GM19239 (cell line): ENCODE measurements around the gene RALGAPA2.

Source experiments
- DNase-seq: peaks from one replicate; pipeline ENCODE4 v3.0.0; 2011; ENCODE audit warnings: low spot score; ENCODE audit not compliant: insufficient read length
- FAIRE-seq: peaks from 2 replicates; lab custom pipeline; 2011; peaks lifted over from hg19 to GRCh38; lab: Jason Lieb, UNC

RALGAPA2 gene

GRCh38 chr20:20519269-20519668, 193.2 kb downstream of the RALGAPA2 start:
- FAIRE-seq (peak; percentile 14), DNase-seq (no peak)

- DNase-seq: no peak
- FAIRE-seq: peak; percentile 76
These were observed 194.2 kb downstream of the RALGAPA2 start for GRCh38 chr20:20518263-20518662.

GRCh38 chr20:20517296-20517695, 195.1 kb downstream of the RALGAPA2 start:
- FAIRE-seq (no peak), DNase-seq (no peak)

- no peak for FAIRE-seq
- DNase-seq: no peak
These were observed 198.7 kb downstream of the RALGAPA2 start for GRCh38 chr20:20513720-20514119.

DNA sequence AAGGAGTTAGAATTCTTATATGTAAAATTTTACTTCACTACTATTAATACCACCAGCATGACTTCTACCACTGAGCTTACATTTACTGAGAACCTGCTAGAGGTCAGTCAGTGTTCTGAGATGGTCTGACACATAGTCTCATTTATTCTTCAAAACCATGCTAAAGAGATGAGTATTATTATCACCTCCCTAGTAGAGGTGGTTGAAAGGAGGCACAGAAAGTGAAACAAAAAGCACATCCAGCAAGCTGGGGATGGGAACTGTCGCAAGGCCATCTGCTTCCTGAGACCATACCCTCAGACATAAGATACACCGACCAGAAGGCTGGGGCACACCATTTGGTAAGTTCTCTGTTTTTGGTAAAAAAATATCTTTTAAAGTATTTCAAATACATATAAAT, 206.9 kb downstream of the RALGAPA2 start:
- FAIRE-seq: peak; percentile 91
- peak; percentile 36 for DNase-seq

GRCh38 chr20:20503777-20504530, 208.5 kb downstream of the RALGAPA2 start:
- no peak for DNase-seq
- FAIRE-seq: no peak

GRCh38 chr20:20501128-20501527, 211.3 kb downstream of the RALGAPA2 start:
- DNase-seq (no peak), FAIRE-seq (peak; percentile 31)

GRCh38 chr20:20500312-20500711, 212.1 kb downstream of the RALGAPA2 start:
- FAIRE-seq (no peak), DNase-seq (no peak)

DNA sequence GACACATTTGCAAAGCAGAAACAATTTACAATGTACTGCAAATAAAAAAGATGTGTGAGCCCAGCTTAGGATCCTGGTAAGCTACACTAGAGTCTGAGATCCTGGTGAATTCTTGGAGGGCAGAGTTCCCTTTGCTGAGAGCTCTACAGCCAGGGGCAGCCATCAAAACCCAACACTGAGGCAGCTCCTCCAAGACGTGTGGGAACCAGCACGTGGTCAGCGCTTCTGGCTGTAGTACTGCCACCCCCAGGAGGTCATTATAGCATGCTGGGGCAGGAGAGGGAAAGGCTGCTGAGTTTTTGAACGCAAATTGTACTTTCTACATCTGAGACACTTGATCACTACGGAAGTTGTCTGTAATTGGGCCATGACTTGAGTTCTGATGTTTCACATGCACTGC, 213.0 kb downstream of the RALGAPA2 start:
- no peak for FAIRE-seq
- no peak for DNase-seq

GRCh38 chr20:20498076-20498861, 214.2 kb downstream of the RALGAPA2 start:
- FAIRE-seq (no peak), DNase-seq (no peak)

DNA sequence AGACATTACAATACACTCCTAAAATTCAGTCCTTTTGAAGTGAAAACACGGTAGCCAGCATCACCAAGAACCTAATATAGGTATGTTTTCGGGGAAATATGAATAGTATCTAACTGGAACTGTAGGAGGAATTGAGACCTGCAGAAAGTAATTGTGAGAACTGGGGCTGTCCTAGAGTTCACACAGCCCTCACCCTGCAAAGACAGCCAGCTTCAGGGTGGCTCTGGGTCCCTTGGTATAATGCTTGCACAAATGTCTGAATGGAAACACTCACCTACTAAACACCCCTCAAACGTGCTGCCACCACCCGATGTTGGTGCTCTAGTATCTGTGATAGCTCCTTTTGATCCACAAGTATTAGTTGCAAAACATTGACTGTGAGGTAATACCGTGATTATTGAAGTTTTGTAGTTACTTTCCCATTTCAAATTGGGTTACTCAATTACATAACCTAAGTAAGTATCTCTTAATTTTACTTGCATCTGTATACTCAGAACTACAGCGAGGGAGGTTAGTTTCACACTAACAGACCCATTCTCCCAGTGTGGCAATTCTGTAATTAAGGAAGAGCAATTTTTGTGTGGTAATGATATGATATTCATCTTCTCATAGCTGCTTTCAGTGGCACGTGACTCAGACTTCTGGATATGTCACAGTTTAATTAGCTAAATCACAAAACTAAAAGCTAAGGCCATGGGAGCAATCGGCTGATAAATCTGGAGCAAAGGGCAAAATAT, 215.0 kb downstream of the RALGAPA2 start:
- peak; percentile 53 for FAIRE-seq
- DNase-seq: no peak

DNA sequence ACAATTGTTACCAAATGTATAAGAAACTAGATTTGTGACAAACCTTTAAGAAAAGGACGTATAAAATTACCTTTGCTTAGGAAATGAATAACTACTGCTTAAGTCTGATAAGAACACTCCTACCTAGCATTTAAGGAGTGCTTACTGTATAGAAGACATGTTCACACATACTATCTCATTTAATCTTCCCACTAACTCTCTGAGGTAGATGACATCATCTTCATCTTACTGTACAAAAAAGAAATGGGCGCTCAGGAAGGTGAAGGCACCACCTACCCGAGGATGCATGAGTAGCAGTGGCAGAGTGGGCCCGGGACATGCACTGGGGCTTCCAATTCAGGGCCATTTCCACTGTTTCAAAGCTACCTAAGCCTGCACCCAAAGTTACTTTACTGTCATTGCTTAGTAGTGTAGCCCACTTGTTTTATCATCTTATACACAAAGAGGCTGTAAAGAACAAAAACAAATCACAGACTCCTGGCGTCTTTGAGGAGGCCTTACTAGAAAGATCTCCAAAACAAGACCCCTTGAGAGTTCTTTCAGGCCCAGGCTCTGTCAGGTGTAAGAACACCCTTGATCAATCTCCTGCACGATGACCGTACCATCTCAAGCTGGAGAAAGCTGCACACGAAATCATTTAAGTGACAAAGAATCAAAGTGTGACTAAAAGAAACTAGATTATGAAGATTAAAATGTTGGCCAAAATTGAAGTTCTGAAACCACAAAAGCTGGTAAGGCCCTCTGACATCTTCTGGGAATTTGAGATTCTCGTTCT, 216.5 kb downstream of the RALGAPA2 start:
- DNase-seq (no peak), FAIRE-seq (peak; percentile 55)

GRCh38 chr20:20493701-20494100, 218.7 kb downstream of the RALGAPA2 start:
- FAIRE-seq: peak; percentile 28
- no peak for DNase-seq

- FAIRE-seq: no peak
These were observed 219.7 kb downstream of the RALGAPA2 start for GRCh38 chr20:20492521-20493332.

GRCh38 chr20:20491784-20492264, 220.6 kb downstream of the RALGAPA2 start:
- DNase-seq (no peak), FAIRE-seq (no peak)

More at GRCh38 chr20:20492521-20493332, 219.7 kb downstream of the RALGAPA2 start:
- no peak for DNase-seq

- FAIRE-seq: peak; percentile 14
- DNase-seq: no peak
These were observed 221.2 kb downstream of the RALGAPA2 start for GRCh38 chr20:20491110-20491783.

- no peak for FAIRE-seq
- no peak for DNase-seq
These were observed 221.8 kb downstream of the RALGAPA2 start for GRCh38 chr20:20490673-20491072.

DNA sequence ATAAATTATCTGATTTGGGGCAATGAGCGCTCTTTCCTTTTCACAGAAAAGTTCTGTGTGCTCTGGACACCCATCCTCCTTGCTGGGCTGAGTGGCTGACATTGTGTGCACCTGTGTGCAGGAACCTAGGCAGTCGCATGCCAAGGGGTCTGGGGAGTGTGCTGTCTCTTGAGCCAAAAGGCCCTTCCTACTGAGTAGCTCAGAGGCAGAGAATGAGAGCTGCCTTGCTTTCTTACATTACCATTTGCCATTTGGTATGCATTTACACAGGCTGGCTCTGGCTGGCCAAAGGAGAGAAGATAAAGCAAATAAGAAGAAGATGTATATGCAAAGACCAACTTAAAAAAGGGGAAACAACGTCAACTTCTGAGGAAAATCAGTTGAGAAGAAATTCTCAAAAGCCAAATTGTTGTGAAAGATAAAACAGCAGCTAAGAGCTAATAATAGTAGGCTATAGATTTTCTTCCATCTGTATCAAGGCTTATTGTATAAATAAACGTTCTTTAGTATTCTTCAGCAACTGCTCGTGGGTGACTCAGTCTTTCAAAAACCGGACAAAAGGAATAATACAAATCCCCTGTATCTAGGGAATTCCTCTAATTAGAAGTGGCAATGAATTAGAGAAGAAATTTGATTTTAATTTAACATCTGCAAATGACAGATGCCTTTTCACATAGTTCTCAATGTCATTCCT, 222.6 kb downstream of the RALGAPA2 start:
- FAIRE-seq: peak; percentile 71
- no peak for DNase-seq
